Activated naive CD4-positive, alpha-beta T cell treated with anti-CD3 and anti-CD28 coated beads, Interleukin-2, amount 50 U/mL, for 72 hours (primary cell): Measurements from ENCODE around the gene SLC34A2. TPM values are rescaled to one million over a fixed set of nuclear protein-coding genes. Genes with fewer than 3 reads are reported as not detected.

Experiments used
- ATAC-seq, 2 donors: fragments of 150-1000 bp; cut with Tn5 transposase; 2 replicates each; pipeline ENCODE4 v1.10.0; 2021; ENCODE audit warnings: mild to moderate bottlenecking in 2 of 2, moderate library complexity in 2 of 2
- DNase-seq, 2 donors: peaks; one replicate each; pipeline ENCODE4 v3.0.0; 2021 to 2022; ENCODE audit warnings: low spot score in 2 of 2
- H3K27ac Mint-ChIP-seq, 2 donors: one replicate each; pipeline ENCODE4 v1.8.0; 2022; ENCODE audit warnings: mild to moderate bottlenecking in 2 of 2, mixed read lengths in 2 of 2
- H3K36me3 Mint-ChIP-seq, 2 donors: one replicate each; pipeline ENCODE4 v1.8.0; 2022; ENCODE audit warnings: mixed read lengths in 2 of 2
- H3K9me3 Mint-ChIP-seq, 2 donors: one replicate each; pipeline ENCODE4 v1.8.0; 2022; ENCODE audit warnings: mixed read lengths in 2 of 2
- total RNA-seq, 2 donors: library from RNA; stranded (reverse); gene quantifications; one replicate each; pipeline ENCODE4 v1.2.3, GENCODE V29; 2022

SLC34A2 gene
- total RNA-seq, 2 donors from 2014 or later: not detected

GRCh38 chr4:25696409-25696808 is 40.8 kb downstream of the SLC34A2 start:
- Mint-ChIP-seq H3K27ac (no peak overlapping the region), H3K36me3 (peaks cover under 1 to 5% of the 10 kb centered on the region in 2 donors), H3K9me3 (peaks cover 1% of the 10 kb centered on the region in 2 donors)
- ATAC-seq (no peak), DNase-seq (no peak)

- H3K36me3 Mint-ChIP-seq: no peaks in the 10 kb centered on the region
- no peak for DNase-seq
- H3K9me3 Mint-ChIP-seq: no peaks in the 10 kb centered on the region
- no peak overlapping the region for H3K27ac Mint-ChIP-seq
- no peak for ATAC-seq
These were observed 41.9 kb downstream of the SLC34A2 start for GRCh38 chr4:25697516-25697915.

DNA sequence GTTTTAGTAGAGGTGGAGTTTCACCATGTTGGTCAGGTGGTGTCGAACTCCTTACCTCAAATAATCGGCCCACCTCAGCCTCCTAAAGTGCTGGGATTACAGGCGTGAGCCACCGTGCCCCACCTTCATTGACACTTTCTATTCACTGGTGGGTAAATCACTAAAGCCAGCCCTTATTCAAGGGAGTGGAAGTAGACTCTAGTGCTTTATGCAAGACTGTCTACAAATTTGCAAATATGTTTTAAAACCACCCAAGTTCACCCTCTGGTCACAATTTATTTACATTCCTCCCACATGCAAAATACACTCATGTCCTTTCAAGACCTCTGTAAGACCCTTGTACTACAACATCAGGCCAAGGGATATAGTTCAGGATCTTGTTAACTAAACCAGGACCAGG is 45.0 kb downstream of the SLC34A2 start:
- no peak for DNase-seq
- Mint-ChIP-seq H3K36me3 (no peaks in the 10 kb centered on the region), H3K27ac (no peak overlapping the region), H3K9me3 (no peaks in the 10 kb centered on the region)
- no peak for ATAC-seq

DNA sequence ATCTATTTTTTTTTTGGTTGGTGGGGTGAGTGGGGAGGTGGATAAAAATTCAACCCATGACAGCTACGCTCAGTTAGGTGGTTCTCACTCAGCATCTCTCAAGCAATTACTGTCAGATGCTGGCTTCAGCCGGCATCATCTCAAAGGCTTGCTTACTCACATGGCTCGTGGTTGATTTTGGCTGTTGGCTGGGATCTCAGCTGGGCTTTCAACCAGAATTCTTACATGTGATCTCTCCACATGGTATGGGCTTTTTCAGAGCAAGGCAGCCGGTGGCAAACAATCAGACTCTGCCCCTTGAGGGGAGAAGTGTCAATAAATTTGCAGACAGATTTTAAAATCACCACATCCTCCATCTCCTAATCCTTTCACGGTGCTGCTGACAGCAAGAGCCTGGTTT is 47.2 kb downstream of the SLC34A2 start:
- ATAC-seq (no peak), DNase-seq (no peak)
- H3K36me3 Mint-ChIP-seq: no peaks in the 10 kb centered on the region

DNA sequence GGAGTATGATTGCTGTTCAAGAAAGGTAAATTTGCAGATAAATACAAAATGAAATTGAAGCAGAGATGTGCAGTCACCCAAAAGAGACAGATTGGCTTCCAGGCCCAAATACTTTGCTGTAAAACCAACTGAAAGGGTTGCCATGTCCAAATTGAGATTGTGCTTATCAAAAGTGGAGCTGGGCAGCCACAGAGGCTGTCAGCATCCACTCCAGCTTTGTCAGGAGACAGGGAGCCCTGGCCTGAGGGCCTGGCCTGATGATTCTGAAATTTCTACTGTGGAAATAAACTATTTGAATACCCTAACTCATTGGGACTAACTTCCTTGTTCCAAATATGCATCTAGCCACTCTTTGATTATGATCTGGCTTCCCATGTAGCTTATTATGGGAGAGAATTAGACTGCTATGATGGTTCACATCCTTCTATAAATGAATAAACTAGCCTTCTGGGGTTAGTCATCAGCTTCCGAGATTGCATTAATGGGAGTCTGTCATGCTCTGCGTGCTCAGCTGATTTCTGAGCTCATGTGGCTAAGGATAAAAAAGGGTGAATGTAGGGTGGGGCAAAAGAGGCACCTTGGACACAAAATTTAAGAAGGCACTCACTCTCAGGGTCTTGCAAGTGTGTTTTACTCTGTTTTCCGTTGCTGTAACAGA is 48.2 kb downstream of the SLC34A2 start:
- H3K36me3 Mint-ChIP-seq: no peaks in the 10 kb centered on the region
- no peak overlapping the region for H3K27ac Mint-ChIP-seq
- H3K9me3 Mint-ChIP-seq: no peaks in the 10 kb centered on the region
- ATAC-seq (no peak), DNase-seq (no peak)

More for the DNA sequence above, 47.2 kb downstream of the SLC34A2 start:
- Mint-ChIP-seq H3K27ac (no peak overlapping the region), H3K9me3 (no peaks in the 10 kb centered on the region)

GRCh38 chr4:25704516-25704915 is 48.9 kb downstream of the SLC34A2 start:
- no peak overlapping the region for H3K27ac Mint-ChIP-seq
- H3K9me3 Mint-ChIP-seq: peaks cover 0 to 4% of the 10 kb centered on the region in 2 donors
- peaks cover 0 to 3% of the 10 kb centered on the region in 2 donors for H3K36me3 Mint-ChIP-seq
- DNase-seq (no peak), ATAC-seq (no peak)

- Mint-ChIP-seq H3K36me3 (peaks cover 0 to 4% of the 10 kb centered on the region in 2 donors), H3K27ac (no peak overlapping the region), H3K9me3 (peaks cover 0 to 4% of the 10 kb centered on the region in 2 donors)
- ATAC-seq (no peak), DNase-seq (no peak)
These were observed 55.0 kb downstream of the SLC34A2 start for GRCh38 chr4:25710637-25711036.

GRCh38 chr4:25712611-25713010 is 57.0 kb downstream of the SLC34A2 start:
- Mint-ChIP-seq H3K36me3 (peaks cover 0 to 4% of the 10 kb centered on the region in 2 donors), H3K9me3 (peaks cover 0 to 4% of the 10 kb centered on the region in 2 donors), H3K27ac (no peak overlapping the region)
- DNase-seq: no peak
- ATAC-seq: no peak

- peaks cover 0 to 4% of the 10 kb centered on the region in 2 donors for H3K9me3 Mint-ChIP-seq
- ATAC-seq: no peak
- H3K36me3 Mint-ChIP-seq: peaks cover 0 to 4% of the 10 kb centered on the region in 2 donors
These were observed 58.2 kb downstream of the SLC34A2 start for GRCh38 chr4:25713812-25714211.

GRCh38 chr4:25722964-25723363 is 67.3 kb downstream of the SLC34A2 start:
- Mint-ChIP-seq H3K36me3 (no peaks in the 10 kb centered on the region), H3K27ac (no peak overlapping the region), H3K9me3 (peaks cover 0 to 5% of the 10 kb centered on the region in 2 donors)
- ATAC-seq: no peak
- no peak for DNase-seq

More at GRCh38 chr4:25713812-25714211, 58.2 kb downstream of the SLC34A2 start:
- no peak overlapping the region for H3K27ac Mint-ChIP-seq
- no peak for DNase-seq

DNA sequence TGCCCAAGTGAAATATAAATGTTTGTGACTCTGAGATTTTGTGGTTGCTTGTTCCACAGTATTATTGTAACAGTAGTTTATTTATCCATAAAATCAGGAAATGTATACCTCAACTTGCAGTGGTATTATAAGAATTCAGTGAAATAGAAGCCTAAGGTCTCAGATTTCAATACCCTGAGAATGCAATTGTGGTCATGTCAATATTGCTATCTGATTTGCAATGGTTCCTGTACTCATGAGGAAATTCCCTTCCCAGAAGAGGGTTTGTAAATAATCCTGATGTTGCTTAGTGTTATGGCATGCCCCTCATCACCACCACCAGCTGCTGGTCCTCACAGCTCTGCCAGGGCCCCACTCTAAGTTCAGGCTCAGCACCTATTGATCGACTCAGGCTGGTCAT is 67.8 kb downstream of the SLC34A2 start:
- no peaks in the 10 kb centered on the region for H3K36me3 Mint-ChIP-seq
- peaks cover 0 to 5% of the 10 kb centered on the region in 2 donors for H3K9me3 Mint-ChIP-seq
- no peak for ATAC-seq
- H3K27ac Mint-ChIP-seq: no peak overlapping the region
- DNase-seq: no peak

DNA sequence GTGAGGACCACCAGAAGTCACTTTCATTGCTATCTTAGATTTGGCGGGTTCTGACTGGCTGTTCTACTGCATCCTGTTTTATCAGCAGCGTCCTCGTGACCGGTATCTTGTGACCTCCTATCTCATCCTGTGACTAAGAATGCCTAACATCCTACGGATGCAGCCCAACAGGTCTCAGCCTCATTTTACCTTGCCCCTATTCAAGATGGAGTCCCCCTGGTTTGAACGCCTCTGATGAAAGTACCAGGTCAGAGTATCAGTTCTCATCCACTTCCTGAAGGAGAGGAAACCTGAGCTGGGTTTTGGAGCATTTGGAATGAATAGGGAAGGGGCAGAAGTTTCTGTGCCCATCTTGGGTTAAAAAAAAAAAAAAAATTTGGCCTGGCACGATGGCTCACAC is 70.2 kb downstream of the SLC34A2 start:
- Mint-ChIP-seq H3K27ac (no peak overlapping the region), H3K36me3 (no peaks in the 10 kb centered on the region), H3K9me3 (peaks cover 0 to 5% of the 10 kb centered on the region in 2 donors)
- ATAC-seq (no peak), DNase-seq (no peak)

DNA sequence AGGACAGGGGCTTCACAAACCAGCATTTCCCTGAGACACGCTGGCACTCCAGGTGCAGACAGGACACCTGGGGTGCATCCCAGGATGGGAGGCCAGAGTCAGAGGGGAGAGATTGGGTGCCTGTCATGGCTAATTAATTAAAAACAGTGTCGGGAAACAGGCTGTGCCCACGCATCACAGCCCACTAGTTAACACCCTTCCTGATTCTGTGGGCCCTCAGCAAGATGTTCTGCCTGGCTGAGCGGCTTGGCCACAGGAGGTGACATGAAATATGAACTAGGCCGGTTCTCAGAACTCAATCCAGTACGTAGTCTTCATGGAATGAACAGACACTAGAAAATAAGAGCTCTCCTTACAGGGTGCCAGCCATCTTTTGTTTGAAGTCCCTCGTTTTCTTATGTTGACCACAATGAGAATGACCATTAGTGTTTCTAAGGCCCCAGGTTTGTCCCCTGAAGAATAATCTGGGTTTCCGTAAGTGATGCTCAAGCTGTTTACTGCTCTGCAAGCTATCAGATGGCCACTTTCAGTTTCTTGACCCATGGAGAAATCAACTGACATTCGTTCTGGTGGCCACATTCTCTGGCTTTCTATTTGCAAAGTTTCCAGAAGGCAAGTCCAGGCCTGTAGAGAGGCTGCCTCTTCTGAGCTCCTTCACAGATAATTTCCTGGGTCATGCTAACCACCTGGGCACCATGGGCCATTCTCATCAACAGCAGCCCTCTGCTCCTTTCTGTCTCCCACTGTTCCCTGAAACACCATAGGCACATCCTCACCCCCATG is 72.3 kb downstream of the SLC34A2 start:
- no peak for ATAC-seq
- no peak overlapping the region for H3K27ac Mint-ChIP-seq
- no peaks in the 10 kb centered on the region for H3K36me3 Mint-ChIP-seq

More for the DNA sequence above, 72.3 kb downstream of the SLC34A2 start:
- H3K9me3 Mint-ChIP-seq: peaks cover 0 to 5% of the 10 kb centered on the region in 2 donors
- DNase-seq: no peak

Other genes with a start within 250 kb of the SLC34A2 start
- 10 to 100 TPM; 32.8 to 44.3 TPM for gene SEL1L3, start 207.1 kb downstream of the SLC34A2 start, total RNA-seq